Colonic mucosa (tissue), 4 donors: Measurements from ENCODE around the gene TOR2A. TPM values are rescaled to one million over a fixed set of nuclear protein-coding genes. Genes with fewer than 3 reads are reported as not detected.

Experiments
- DNase-seq: peaks from one replicate; pipeline ENCODE4 v3.0.0-alpha.2; 2020
- H3K27ac ChIP-seq: fragments of 200-600 bp; one replicate; pipeline ENCODE4 v1.8.0; 2021
- H3K27me3 ChIP-seq: fragments of 200-600 bp; one replicate; pipeline ENCODE4 v1.8.0; 2021
- H3K36me3 ChIP-seq: fragments of 200-600 bp; one replicate; pipeline ENCODE4 v1.8.0; 2021
- H3K4me1 ChIP-seq: fragments of 200-600 bp; one replicate; pipeline ENCODE4 v1.8.0; 2021; ENCODE audit warnings: mild to moderate bottlenecking
- H3K4me3 ChIP-seq: fragments of 200-600 bp; one replicate; pipeline ENCODE4 v1.8.0; 2021
- H3K9ac ChIP-seq, 2 donors: one replicate each; pipeline ENCODE4 v1.7.0; 2013; ENCODE audit warnings: control low read depth in 2 of 2, low read depth in 2 of 2, low read length in 2 of 2
- H3K9me3 ChIP-seq: fragments of 200-600 bp; one replicate; pipeline ENCODE4 v1.8.0; 2021
- intact Hi-C: fragments of 100-400 bp; cut with DNase I; formaldehyde crosslinking; loops from one replicate; pipeline ENCODE4 v1.14.1; 2022
- total RNA-seq, 2 donors: library from RNA; stranded (reverse); fragmentation: NEBNext Ultra II Directional in 1 of 2; extraction: Animal tissue kit (Norgen Biotek cat#: 25700) in 1 of 2; gene quantifications; one replicate each; pipeline ENCODE4 v1.2.1, GENCODE V29; 2021
- TF ChIP-seq, protein P1 (sequence below): fragments of 200-600 bp; IDR thresholded peaks from one replicate; pipeline ENCODE4 v1.8.0; 2022; ENCODE audit warnings: antibody characterized with exemption, mild to moderate bottlenecking
- donor health status: healthy.
- donor health status: DM: no; HTN: no; CAD: no.
- donor health status: DM: no; HTN: no; CAD: no.

The TOR2A gene
- total RNA-seq, 2 donors from 2014 or later, result 25.8 to 29.8 TPM

DNA sequence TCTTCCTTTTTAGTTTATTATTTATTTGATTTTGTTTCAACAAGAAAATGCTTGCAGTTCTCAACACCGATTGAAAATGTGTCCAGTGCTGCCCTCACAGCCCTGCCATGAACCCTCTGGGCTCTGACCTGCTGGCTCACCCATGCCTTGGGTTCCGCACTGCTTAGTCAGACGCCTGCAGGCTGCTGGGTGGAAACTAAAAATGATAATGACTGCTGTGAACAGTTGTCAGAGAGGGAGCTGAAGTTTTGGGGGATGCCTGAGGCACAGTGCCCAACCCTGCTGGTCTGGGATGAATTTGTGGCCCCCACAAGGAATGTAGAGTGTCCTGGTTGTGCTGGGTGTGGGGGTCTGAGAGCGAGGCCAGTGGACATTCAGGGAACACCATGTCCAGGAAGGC is 50.5 kb downstream of the TOR2A start:
- H3K36me3 ChIP-seq, result no peaks in the 10 kb centered on the region
- H3K9me3 ChIP-seq, result no peaks in the 10 kb centered on the region
- no peak for DNase-seq
- H3K4me1 ChIP-seq, result no peaks in the 10 kb centered on the region
- H3K27me3 ChIP-seq, result no peaks in the 10 kb centered on the region
- TF ChIP-seq, protein P1, sequence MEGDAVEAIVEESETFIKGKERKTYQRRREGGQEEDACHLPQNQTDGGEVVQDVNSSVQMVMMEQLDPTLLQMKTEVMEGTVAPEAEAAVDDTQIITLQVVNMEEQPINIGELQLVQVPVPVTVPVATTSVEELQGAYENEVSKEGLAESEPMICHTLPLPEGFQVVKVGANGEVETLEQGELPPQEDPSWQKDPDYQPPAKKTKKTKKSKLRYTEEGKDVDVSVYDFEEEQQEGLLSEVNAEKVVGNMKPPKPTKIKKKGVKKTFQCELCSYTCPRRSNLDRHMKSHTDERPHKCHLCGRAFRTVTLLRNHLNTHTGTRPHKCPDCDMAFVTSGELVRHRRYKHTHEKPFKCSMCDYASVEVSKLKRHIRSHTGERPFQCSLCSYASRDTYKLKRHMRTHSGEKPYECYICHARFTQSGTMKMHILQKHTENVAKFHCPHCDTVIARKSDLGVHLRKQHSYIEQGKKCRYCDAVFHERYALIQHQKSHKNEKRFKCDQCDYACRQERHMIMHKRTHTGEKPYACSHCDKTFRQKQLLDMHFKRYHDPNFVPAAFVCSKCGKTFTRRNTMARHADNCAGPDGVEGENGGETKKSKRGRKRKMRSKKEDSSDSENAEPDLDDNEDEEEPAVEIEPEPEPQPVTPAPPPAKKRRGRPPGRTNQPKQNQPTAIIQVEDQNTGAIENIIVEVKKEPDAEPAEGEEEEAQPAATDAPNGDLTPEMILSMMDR, result no peak
- H3K4me3 ChIP-seq, result no peak overlapping the region
- H3K27ac ChIP-seq, result no peak overlapping the region
- H3K9ac ChIP-seq, result no peak overlapping the region
- intact Hi-C loops, result no loop called here

DNA sequence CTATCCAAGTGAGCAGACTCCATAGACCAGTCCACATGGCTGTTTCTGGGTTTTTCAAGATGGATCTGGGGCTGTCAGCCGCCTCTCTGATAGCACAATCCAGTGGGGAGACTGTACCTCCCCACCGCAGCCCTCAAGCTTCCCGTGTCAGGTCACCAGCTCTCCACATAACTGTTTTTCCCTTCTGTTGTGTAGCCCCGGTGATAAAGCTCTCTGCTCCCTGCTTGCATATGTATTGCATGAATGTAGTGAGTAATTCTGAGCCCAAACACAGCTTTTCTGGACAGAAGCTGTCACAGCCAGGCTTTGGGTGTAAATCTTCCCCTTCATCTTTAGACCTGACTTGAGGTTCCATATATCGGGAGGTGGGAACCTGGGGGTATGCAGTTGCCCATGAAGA is 51.4 kb downstream of the TOR2A start:
- no peaks in the 10 kb centered on the region for H3K36me3 ChIP-seq
- no peak overlapping the region for H3K9ac ChIP-seq
- H3K9me3 ChIP-seq, result no peaks in the 10 kb centered on the region
- H3K27ac ChIP-seq, result no peak overlapping the region
- DNase-seq, result no peak
- H3K4me1 ChIP-seq, result no peaks in the 10 kb centered on the region
- H3K4me3 ChIP-seq, result no peak overlapping the region
- H3K27me3 ChIP-seq, result no peaks in the 10 kb centered on the region
- TF ChIP-seq, protein P1, result no peak
- intact Hi-C loops, result no loop called here

DNA sequence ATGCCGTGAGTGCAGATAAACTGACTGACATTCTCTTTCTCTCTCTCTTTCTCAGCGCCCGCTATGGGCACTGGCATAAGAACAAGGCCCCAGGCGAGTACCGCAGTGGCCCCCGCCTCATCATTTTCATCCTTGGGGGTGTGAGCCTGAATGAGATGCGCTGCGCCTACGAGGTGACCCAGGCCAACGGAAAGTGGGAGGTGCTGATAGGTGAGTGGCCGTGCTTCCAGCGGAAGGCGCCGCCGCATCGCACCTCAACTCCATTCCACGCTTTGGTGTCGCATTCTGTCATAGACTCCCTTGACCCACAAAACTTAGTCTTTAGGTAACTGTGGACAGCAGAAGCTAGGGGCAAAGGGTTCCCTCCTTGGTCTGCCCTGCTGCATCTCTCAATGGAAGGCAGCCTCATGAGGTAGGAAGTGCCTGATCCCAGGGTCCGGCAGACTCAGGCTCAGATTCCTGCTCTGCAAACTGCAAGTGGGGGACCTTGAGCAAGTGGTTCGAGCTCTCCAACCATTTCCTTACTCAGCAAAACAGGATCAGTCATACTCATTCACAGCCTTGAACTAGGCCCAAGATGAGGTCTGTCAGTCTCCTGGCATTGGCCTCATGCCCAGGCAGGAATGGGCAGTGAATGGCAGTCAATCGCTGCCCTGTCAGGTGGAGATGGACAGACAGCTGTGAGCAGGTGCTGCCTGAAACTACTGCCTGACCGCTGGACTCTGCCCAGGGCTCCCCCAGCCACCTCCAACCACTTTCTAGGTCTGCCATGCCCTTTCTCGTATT is 52.5 kb downstream of the TOR2A start:
- Histone ChIP-seq H3K9ac (no peak overlapping the region), H3K4me1 (no peaks in the 10 kb centered on the region), H3K9me3 (no peaks in the 10 kb centered on the region), H3K27me3 (no peaks in the 10 kb centered on the region), H3K4me3 (no peak overlapping the region), H3K27ac (no peak overlapping the region), H3K36me3 (no peaks in the 10 kb centered on the region)
- TF ChIP-seq, protein P1, result no peak
- DNase-seq, result no peak
- intact Hi-C loops, result no loop called here

Other genes with a start within 250 kb of the TOR2A start
- gene STXBP1, start 123.0 kb downstream of the TOR2A start, total RNA-seq, result 10 to 100 TPM in 1 of 2 donors, 1 to 10 TPM in 1; 8.2 to 15.8 TPM
- under 1 TPM in 1 of 2 donors, not detected in 1; 0.12 TPM for gene CFAP157, start 28.3 kb downstream of the TOR2A start, total RNA-seq
- gene PTRH1, start 19.6 kb downstream of the TOR2A start, total RNA-seq, result 10 to 100 TPM in 1 of 2 donors, 1 to 10 TPM in 1; 8.9 to 23.8 TPM
- under 1 TPM; 0.05 to 0.07 TPM for gene TTC16, start 19.2 kb downstream of the TOR2A start, total RNA-seq
- gene SH2D3C, start 43.4 kb upstream of the TOR2A start, total RNA-seq, result 1 to 10 TPM; 3.5 TPM
- gene CDK9, start 50.7 kb upstream of the TOR2A start, total RNA-seq, result 10 to 100 TPM; 64.0 to 77.7 TPM
- gene FPGS, start 67.6 kb upstream of the TOR2A start, total RNA-seq, result 10 to 100 TPM; 31.6 to 55.1 TPM
- gene ENG, start 119.4 kb upstream of the TOR2A start, total RNA-seq, result 10 to 100 TPM; 15.4 to 34.5 TPM
- 100 to 1,000 TPM; 159 to 166 TPM for gene AK1, start 142.4 kb upstream of the TOR2A start, total RNA-seq
- gene ST6GALNAC6, start 164.3 kb upstream of the TOR2A start, total RNA-seq, result 100 to 1,000 TPM; 251 to 279 TPM
- gene ST6GALNAC4, start 181.7 kb upstream of the TOR2A start, total RNA-seq, result 10 to 100 TPM; 25.4 to 66.5 TPM
- gene PIP5KL1, start 195.5 kb upstream of the TOR2A start, total RNA-seq, result under 1 TPM; 0.85 to 0.89 TPM
- gene DPM2, start 202.6 kb upstream of the TOR2A start, total RNA-seq, result 10 to 100 TPM; 25.7 to 38.9 TPM
- 10 to 100 TPM; 72.2 to 95.9 TPM for gene EEIG1, start 245.7 kb upstream of the TOR2A start, total RNA-seq